DND-41 (cell line): Measurements from ENCODE around the gene ACOX3.

Experiments
- ATAC-seq: fragments of 200-7000 bp; cut with Tn5 transposase; 3 replicates; pipeline ENCODE4 v1.9.1; 2021; ENCODE audit warnings: low read depth; ENCODE audit not compliant: insufficient read depth
- DNase-seq: peaks from one replicate; pipeline ENCODE4 v3.0.0-alpha.2; 2020
- H2AFZ ChIP-seq: 2 replicates; pipeline ENCODE4 v1.6.0; 2012; ENCODE audit warnings: low read depth, low read length
- H3K27ac ChIP-seq: 2 replicates; pipeline ENCODE4 v1.5.1; 2012; ENCODE audit warnings: low read length, inconsistent platforms
- H3K27me3 ChIP-seq: fragments of 200-600 bp; sonication (generic); 2 replicates; pipeline ENCODE4 v1.6.0; 2012; ENCODE audit warnings: low read length, mild to moderate bottlenecking, inconsistent platforms; ENCODE audit not compliant: insufficient read depth, poor library complexity
- H3K36me3 ChIP-seq: 2 replicates; pipeline ENCODE4 v1.5.1; 2012; ENCODE audit warnings: low read length, inconsistent platforms; ENCODE audit not compliant: insufficient read depth
- H3K4me1 ChIP-seq: 2 replicates; pipeline ENCODE4 v1.5.1; 2012; ENCODE audit warnings: mild to moderate bottlenecking, low read length; ENCODE audit not compliant: insufficient read depth
- H3K4me2 ChIP-seq: 2 replicates; pipeline ENCODE4 v1.6.0; 2012; ENCODE audit warnings: mild to moderate bottlenecking, moderate library complexity, low read length, inconsistent platforms; ENCODE audit not compliant: insufficient read depth
- H3K4me3 ChIP-seq, 2 experiments: fragments of 200-600 bp in 1 of 2; shearing (Covaris generic) in 1 of 2; 2 replicates each; pipeline ENCODE4 v1.5.1; 2012 to 2016; ENCODE audit warnings: inconsistent platforms in 2 of 2, low read length in 2 of 2, mild to moderate bottlenecking in 2 of 2, low read depth in 1 of 2, moderate library complexity in 1 of 2
- H3K79me2 ChIP-seq: 2 replicates; pipeline ENCODE4 v1.6.0; 2012; ENCODE audit warnings: low read length, inconsistent platforms; ENCODE audit not compliant: insufficient read depth
- H3K9ac ChIP-seq: 2 replicates; pipeline ENCODE4 v1.6.0; 2012; ENCODE audit warnings: low read depth, mild to moderate bottlenecking, inconsistent platforms, low read length, moderate library complexity
- H3K9me3 ChIP-seq: 2 replicates; pipeline ENCODE4 v1.5.1; 2012; ENCODE audit warnings: low read length, moderate library complexity, mild to moderate bottlenecking, inconsistent platforms; ENCODE audit not compliant: insufficient read depth, severe bottlenecking
- H4K20me1 ChIP-seq: 2 replicates; pipeline ENCODE4 v1.6.0; 2012; ENCODE audit warnings: low read length; ENCODE audit not compliant: insufficient read depth
- EZH2 ChIP-seq: IDR thresholded peaks from 3 replicates; pipeline ENCODE4 v1.6.1; 2012; ENCODE audit warnings: borderline replicate concordance, low read depth, mild to moderate bottlenecking, moderate library complexity, low read length, inconsistent platforms; ENCODE audit not compliant: severe bottlenecking
- TF ChIP-seq, protein P1 (sequence below): IDR thresholded peaks from 2 replicates; pipeline ENCODE4 v1.5.1; 2012; ENCODE audit warnings: borderline replicate concordance, low read length, moderate library complexity, mild to moderate bottlenecking; ENCODE audit not compliant: poor library complexity, severe bottlenecking; ENCODE audit errors: extremely low read depth

The ACOX3 gene

DNA sequence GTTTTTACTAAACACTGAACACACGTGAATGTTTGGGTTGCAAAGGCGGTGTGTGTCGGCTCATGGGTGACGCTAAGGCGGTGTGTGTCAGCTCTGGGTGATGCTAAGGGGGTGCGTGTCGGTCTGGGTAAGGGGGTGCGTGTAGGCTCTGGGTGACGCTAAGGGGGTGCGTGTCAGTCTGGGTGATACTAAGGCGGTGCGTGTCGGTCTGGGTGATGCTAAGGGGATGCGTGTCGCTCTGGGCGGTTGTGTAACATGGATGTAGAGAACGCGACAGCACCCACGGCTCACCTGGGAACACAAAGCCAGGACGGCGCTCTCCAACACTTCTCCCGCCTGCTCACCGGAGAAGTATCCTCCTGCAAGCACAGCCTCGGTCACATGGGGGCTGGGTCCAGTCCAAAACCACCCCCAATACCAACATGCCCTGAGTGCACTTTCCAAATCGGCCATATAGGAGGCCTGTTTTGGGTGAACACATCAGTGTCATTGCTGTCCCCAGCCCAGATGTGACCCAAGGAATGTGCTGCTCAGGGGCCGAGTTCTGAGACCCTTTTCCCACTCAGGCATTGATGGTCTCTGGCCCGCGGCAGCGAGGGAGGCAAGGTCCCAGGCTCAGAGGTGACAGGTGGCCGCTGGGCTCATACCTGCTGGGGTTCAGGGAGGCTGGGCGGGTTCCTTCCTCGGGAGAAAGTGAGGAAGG, 67.1 kb downstream of the ACOX3 start:
- H3K4me2 ChIP-seq = no peak overlapping the region
- ATAC-seq = no peak
- H3K36me3 ChIP-seq = no peaks in the 10 kb centered on the region
- no peak overlapping the region for H3K27ac ChIP-seq
- no peak for DNase-seq
- no peaks in the 10 kb centered on the region for H3K4me1 ChIP-seq
- no peak for TF ChIP-seq EZH2
- TF ChIP-seq, protein P1, sequence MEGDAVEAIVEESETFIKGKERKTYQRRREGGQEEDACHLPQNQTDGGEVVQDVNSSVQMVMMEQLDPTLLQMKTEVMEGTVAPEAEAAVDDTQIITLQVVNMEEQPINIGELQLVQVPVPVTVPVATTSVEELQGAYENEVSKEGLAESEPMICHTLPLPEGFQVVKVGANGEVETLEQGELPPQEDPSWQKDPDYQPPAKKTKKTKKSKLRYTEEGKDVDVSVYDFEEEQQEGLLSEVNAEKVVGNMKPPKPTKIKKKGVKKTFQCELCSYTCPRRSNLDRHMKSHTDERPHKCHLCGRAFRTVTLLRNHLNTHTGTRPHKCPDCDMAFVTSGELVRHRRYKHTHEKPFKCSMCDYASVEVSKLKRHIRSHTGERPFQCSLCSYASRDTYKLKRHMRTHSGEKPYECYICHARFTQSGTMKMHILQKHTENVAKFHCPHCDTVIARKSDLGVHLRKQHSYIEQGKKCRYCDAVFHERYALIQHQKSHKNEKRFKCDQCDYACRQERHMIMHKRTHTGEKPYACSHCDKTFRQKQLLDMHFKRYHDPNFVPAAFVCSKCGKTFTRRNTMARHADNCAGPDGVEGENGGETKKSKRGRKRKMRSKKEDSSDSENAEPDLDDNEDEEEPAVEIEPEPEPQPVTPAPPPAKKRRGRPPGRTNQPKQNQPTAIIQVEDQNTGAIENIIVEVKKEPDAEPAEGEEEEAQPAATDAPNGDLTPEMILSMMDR = no peak
- H3K9ac ChIP-seq = no peak overlapping the region
- no peaks in the 10 kb centered on the region for H3K27me3 ChIP-seq
- H4K20me1 ChIP-seq = no peaks in the 10 kb centered on the region; the same call in 1 of the 2 replicates
- H3K4me3 ChIP-seq = no peak overlapping the region
- no peaks in the 10 kb centered on the region for H3K9me3 ChIP-seq
- no peaks in the 10 kb centered on the region for H3K79me2 ChIP-seq
- H2AFZ ChIP-seq = no peak overlapping the region

DNA sequence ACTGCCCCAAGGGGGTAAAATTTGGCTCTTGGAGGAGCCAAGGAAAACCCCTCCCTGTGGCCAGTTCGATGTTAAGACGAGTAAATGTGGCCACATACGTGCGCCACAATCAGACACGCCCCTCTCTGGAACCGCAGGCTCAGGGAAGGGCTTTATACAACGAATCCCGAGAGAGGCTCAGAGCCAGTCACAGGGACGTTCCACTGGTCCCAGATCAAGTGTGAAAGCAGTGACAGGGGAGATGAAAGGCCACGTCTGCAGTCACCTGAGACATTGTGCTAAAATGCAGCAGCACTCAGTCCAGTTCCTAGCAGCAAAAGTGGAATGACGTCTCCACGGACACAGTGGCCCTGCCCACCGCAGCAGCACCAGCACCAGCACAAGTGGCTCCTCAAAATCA, 68.0 kb downstream of the ACOX3 start:
- DNase-seq = no peak
- H3K4me1 ChIP-seq = no peaks in the 10 kb centered on the region
- H4K20me1 ChIP-seq = no peaks in the 10 kb centered on the region
- TF ChIP-seq EZH2 = no peak
- TF ChIP-seq, protein P1 = no peak
- ATAC-seq = no peak
- H3K9me3 ChIP-seq = no peaks in the 10 kb centered on the region
- no peak overlapping the region for H3K4me2 ChIP-seq
- H3K79me2 ChIP-seq = no peaks in the 10 kb centered on the region
- no peak overlapping the region for H3K27ac ChIP-seq
- no peaks in the 10 kb centered on the region for H3K27me3 ChIP-seq
- no peak overlapping the region for H3K9ac ChIP-seq
- no peak overlapping the region for H2AFZ ChIP-seq
- no peak overlapping the region for H3K4me3 ChIP-seq
- no peaks in the 10 kb centered on the region for H3K36me3 ChIP-seq

- TF ChIP-seq EZH2 = no peak
- TF ChIP-seq, protein P1 = no peak
- Histone ChIP-seq H4K20me1 (no peaks in the 10 kb centered on the region), H3K4me3 (no peak overlapping the region), H3K9me3 (no peaks in the 10 kb centered on the region), H3K27me3 (no peaks in the 10 kb centered on the region), H3K4me1 (no peaks in the 10 kb centered on the region), H3K36me3 (no peaks in the 10 kb centered on the region), H2AFZ (no peak overlapping the region), H3K9ac (no peak overlapping the region), H3K27ac (no peak overlapping the region), H3K79me2 (no peaks in the 10 kb centered on the region), H3K4me2 (no peak overlapping the region)
- no peak for DNase-seq
- ATAC-seq = no peak
These were observed 68.9 kb downstream of the ACOX3 start for GRCh38 chr4:8371596-8371995.
